Vagina (tissue), 2 donors: Measurements from ENCODE around the gene EXOC3. TPM values are rescaled to one million over a fixed set of nuclear protein-coding genes. Genes with fewer than 3 reads are reported as not detected.

Experiments used
- DNase-seq, 2 donors: peaks; one replicate each; pipeline ENCODE4 v3.0.0-alpha.2; 2017; ENCODE audit errors: extremely low spot score in 2 of 2
- H3K27ac ChIP-seq: fragments of 200-600 bp; sonication (generic); one replicate; pipeline ENCODE4 v1.5.1; 2019
- H3K27me3 ChIP-seq: fragments of 200-600 bp; sonication (generic); one replicate; pipeline ENCODE4 v1.5.1; 2019
- H3K36me3 ChIP-seq, 2 donors: fragments of 200-600 bp; sonication (generic); one replicate each; pipeline ENCODE4 v1.5.1; 2017 to 2019
- H3K4me1 ChIP-seq: fragments of 200-600 bp; sonication (generic); one replicate; pipeline ENCODE4 v1.5.1; 2019
- H3K4me3 ChIP-seq, 2 donors: fragments of 200-600 bp; sonication (generic); 1 replicate in 1 of 2; 2 replicates in 1 of 2; pipeline ENCODE4 v1.5.1; 2016 to 2019
- H3K9me3 ChIP-seq: fragments of 200-600 bp; sonication (generic); one replicate; pipeline ENCODE4 v1.5.1; 2019
- CTCF ChIP-seq, 3 experiments: fragments of 450-650 bp in 2 of 3; fragments of 200-600 bp in 1 of 3; sonication (generic) in 1 of 3; IDR thresholded peaks; one replicate each; pipeline ENCODE4 v1.5.1; 2017 to 2019; ENCODE audit warnings: antibody characterized with exemption in 3 of 3, mild to moderate bottlenecking in 2 of 3, moderate library complexity in 2 of 3
- POLR2A ChIP-seq, 2 donors: fragments of 450-650 bp; IDR thresholded peaks; one replicate each; pipeline ENCODE4 v1.6.1; 2017; ENCODE audit warnings: antibody characterized with exemption in 2 of 2, mild to moderate bottlenecking in 2 of 2, moderate library complexity in 2 of 2
- POLR2AphosphoS5 ChIP-seq, 2 donors: sonication (generic); formaldehyde crosslinking; IDR thresholded peaks; one replicate each; pipeline ENCODE4 v1.9.0; 2017; ENCODE audit warnings: antibody characterized with exemption in 2 of 2, mild to moderate bottlenecking in 2 of 2, low read depth in 1 of 2; ENCODE audit not compliant: insufficient read depth in 1 of 2
- intact Hi-C: fragments of 100-400 bp; cut with DNase I; formaldehyde crosslinking; loops from one replicate; pipeline ENCODE4 v1.15.1; 2023
- total RNA-seq: library from RNA; depleted of rRNA; stranded (reverse); fragments of >200 nt; gene quantifications from one replicate; pipeline ENCODE4 v1.2.3, GENCODE V29; 2016

The EXOC3 gene
- total RNA-seq = 67.5 TPM

GRCh38 chr5:442335-443238 lies at the start of gene EXOC3:
EXOC3 (plus strand) TSS chr5:443176; CDS start chr5:446206, 3,030 bp downstream.
- no peak for DNase-seq
- peak within 1 kb of the TSS; percentile 80 to 96 for H3K4me3 ChIP-seq
- TF ChIP-seq POLR2AphosphoS5 (IDR thresholded peaks at IDR 0.05; ENCODE audit: insufficient read depth in 1 of 2, low read depth in 1 of 2) (peak in 1 of 2 donors; percentile 83), POLR2A (IDR thresholded peaks at IDR 0.05) (peak in 1 of 2 donors; percentile 31), CTCF (IDR thresholded peaks at IDR 0.05) (no peak)
- H3K9me3 ChIP-seq = no peaks in the 10 kb centered on the region
- H3K27ac ChIP-seq = peak within 1 kb of the TSS; percentile 84
- intact Hi-C loops = no loop called here
- no peaks in the 10 kb centered on the region for H3K27me3 ChIP-seq
- H3K36me3 ChIP-seq = peaks cover 0 to 12% of the 10 kb centered on the region in 2 donors
- peaks cover 26% of the 10 kb centered on the region for H3K4me1 ChIP-seq

- Histone ChIP-seq H3K27me3 (no peaks in the 10 kb centered on the region), H3K4me1 (peaks cover 47% of the 10 kb centered on the region), H3K4me3 (no peak overlapping the region), H3K36me3 (no peaks in the 10 kb centered on the region), H3K27ac (peak overlapping the region; percentile 90), H3K9me3 (no peaks in the 10 kb centered on the region)
- intact Hi-C loops = no loop called here
- DNase-seq = peak in 1 of 2 donors; percentile 29
- TF ChIP-seq POLR2AphosphoS5 (IDR thresholded peaks at IDR 0.05; ENCODE audit: insufficient read depth in 1 of 2, low read depth in 1 of 2) = no peak
- TF ChIP-seq POLR2A (IDR thresholded peaks at IDR 0.05) = no peak
- TF ChIP-seq CTCF (IDR thresholded peaks at IDR 0.05) = no peak
These were observed 49.1 kb upstream of the EXOC3 start for GRCh38 chr5:393846-394275.

- TF ChIP-seq POLR2AphosphoS5 (IDR thresholded peaks at IDR 0.05; ENCODE audit: insufficient read depth in 1 of 2, low read depth in 1 of 2) (no peak), CTCF (IDR thresholded peaks at IDR 0.05) (no peak), POLR2A (IDR thresholded peaks at IDR 0.05) (no peak)
- no peaks in the 10 kb centered on the region for H3K27me3 ChIP-seq
- H3K4me1 ChIP-seq = peaks cover 55% of the 10 kb centered on the region
- H3K9me3 ChIP-seq = no peaks in the 10 kb centered on the region
- H3K4me3 ChIP-seq = no peak overlapping the region
- intact Hi-C loops = no loop called here
- no peaks in the 10 kb centered on the region for H3K36me3 ChIP-seq
- peak in 1 of 2 donors; percentile 69 for DNase-seq
- peak overlapping the region; percentile 90 for H3K27ac ChIP-seq
These were observed 48.3 kb upstream of the EXOC3 start for GRCh38 chr5:394671-395155.

- DNase-seq = peak; percentile 64 to 92
- peaks cover 61% of the 10 kb centered on the region for H3K4me1 ChIP-seq
- peak overlapping the region; percentile 90 for H3K27ac ChIP-seq
- H3K36me3 ChIP-seq = no peaks in the 10 kb centered on the region
- no peaks in the 10 kb centered on the region for H3K9me3 ChIP-seq
- intact Hi-C loops = no loop called here
- no peak overlapping the region for H3K4me3 ChIP-seq
- H3K27me3 ChIP-seq = no peaks in the 10 kb centered on the region
- TF ChIP-seq CTCF (IDR thresholded peaks at IDR 0.05) = no peak
- TF ChIP-seq POLR2A (IDR thresholded peaks at IDR 0.05) = no peak
- TF ChIP-seq POLR2AphosphoS5 (IDR thresholded peaks at IDR 0.05; ENCODE audit: insufficient read depth in 1 of 2, low read depth in 1 of 2) = peak in 1 of 2 donors; percentile 48
These were observed 47.6 kb upstream of the EXOC3 start for GRCh38 chr5:395156-395920.
